Embryonic facial prominence (tissue), 1 donor: Measurements from ENCODE around the gene PACSIN1.

ENCODE experiments used
- DNase-seq: peaks from one replicate; pipeline ENCODE4 v3.0.0-alpha.2; 2016; ENCODE audit errors: extremely low spot score

The PACSIN1 gene

GRCh38 chr6:34544776-34545471 lies 79.0 kb downstream of the PACSIN1 start:
- no peak for DNase-seq

GRCh38 chr6:34546551-34547321 lies 80.9 kb downstream of the PACSIN1 start:
- DNase-seq: no peak

DNA sequence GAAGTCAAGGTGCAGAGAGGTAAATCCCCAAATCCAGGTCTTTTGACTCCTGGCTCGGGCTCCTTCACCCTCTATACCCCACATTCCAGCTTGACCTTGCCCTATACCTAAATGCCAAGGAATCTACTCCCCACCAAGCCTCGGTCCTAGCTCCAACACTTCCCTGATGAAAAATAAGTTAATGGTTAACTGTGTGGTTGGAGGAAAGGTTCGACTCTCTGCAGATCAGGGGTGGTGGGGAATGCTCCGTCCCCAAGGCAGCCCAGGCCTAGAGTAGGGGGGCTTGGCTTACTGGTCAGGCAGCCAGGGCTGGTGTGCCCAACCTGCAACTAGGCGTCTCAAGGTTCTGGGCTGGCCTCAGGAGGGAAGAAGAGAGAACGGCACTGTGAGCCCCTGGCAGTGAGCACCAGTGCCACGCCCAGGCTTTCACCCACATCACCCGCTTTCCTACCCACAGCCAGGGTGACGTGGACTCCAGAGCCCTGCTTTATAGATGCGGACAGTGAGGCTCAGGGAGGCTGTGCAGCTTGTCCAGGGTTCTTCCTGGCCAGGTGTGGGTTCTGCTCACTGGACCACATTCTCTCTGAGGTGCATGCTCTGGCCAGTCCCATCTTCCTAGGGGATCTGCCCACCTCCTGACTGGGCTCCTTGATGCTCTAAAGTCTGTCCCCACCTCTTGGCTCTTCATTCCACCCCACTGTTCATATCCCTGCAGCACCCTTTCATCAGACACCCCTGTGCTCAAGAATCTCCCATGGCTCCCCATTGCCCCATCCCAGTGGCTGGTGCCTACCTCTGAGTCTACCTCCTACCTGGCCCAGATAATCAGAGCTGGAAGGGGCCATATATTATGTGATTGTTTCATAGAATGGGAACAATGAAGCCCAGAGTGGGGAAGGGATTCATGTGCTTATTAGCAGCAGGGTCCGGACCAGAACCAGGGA lies 82.1 kb downstream of the PACSIN1 start:
- DNase-seq: no peak

DNA sequence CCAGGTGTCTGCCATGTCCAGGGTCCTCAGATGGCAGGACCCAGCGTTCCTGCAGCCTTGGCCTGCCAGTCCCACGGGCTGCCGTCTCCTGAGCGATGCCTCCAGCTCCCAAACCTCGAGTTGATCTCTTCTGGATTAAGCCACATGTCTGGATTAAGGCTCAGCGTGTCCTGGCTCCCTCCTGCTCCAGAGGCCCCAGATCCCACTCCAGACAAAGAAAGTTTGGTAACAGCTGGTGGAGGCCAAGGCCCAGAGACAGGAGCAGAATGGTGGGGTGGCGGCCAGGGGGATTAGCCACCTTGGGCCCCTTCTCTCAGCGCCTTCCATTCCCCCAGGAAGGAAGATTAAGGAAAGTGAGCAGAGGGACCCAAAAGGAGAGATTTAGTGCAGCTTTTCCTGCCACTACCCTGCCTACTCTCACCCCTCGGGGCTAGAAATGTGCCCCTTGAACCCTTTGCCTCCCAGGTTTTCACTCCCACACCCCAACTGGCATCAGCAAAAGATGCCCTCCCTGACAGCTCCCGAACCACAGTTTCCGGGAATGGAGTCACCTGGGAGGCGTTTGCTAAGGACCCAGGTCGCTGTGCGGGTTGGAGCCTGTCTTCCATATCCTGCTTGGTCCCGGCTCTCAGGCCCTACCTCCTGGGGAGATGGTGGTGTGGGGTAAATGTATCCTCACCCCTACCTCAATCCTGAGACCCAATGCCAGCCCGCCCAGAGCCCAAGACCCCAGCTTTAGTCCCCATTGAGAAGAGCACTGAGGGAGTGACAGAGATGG lies 83.3 kb downstream of the PACSIN1 start:
- no peak for DNase-seq

- DNase-seq: no peak
Observed at GRCh38 chr6:34549804-34550202, 83.9 kb downstream of the PACSIN1 start.

GRCh38 chr6:34551720-34552119 lies 85.8 kb downstream of the PACSIN1 start:
- no peak for DNase-seq

DNA sequence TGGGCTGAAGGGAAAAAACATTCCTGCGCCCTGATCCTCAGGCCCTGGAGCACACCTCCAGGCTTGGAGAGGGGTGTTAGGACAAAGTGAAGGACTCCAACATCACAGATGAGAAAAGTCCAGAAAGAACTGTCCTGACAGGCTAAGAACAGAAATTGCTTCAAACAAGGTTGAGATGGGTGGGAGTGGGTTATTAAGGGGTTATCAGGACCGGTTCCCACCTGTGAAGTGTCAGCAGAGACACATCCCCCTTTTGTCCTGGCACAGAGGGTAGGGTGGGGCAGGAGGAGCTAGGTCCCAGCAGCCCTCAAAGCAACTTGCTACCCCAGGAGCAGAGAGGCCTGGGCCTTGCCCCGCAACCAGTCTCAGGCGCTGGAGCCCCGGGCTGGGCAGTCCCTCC lies 86.7 kb downstream of the PACSIN1 start:
- DNase-seq: no peak

DNA sequence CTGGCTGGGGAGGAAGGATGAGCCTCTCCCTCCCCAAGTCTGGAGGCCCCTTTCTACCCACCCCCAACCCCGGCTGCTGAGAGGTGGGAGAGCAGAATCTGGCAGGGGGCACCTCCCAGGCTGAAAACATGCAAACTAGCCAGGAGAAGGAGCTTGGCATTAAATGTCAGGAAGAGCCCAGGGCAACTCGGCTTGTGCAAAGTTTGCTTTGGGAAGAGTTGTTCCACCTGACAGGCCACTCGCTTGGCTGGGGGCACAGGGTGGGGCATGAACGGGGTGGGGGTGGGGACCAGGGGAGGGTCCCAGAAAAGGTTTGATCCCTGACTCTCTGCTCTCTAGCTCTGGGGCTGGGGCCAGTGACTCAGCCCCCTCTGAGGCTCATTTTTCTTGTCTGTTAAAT lies 87.3 kb downstream of the PACSIN1 start:
- DNase-seq: no peak

DNA sequence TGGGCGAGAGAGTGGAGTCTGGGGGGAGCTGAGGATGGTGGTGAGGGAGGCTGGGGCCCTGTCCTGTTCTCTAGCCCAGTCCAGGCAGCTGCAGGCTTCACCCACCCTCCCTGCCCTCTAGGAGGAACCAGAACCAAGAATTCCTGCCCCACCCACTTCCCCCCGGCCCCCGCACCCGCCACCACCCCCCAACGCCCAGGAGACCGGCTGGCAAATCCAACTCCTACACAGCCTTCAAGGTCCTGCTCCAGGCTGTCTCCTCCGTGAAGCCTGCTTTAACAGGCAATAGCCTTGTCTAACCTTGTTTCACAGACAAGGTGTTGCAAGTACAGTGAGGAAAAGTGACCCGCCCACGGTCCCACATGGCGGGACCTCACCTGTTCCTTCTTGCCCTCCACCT lies 87.9 kb downstream of the PACSIN1 start:
- DNase-seq: no peak

DNA sequence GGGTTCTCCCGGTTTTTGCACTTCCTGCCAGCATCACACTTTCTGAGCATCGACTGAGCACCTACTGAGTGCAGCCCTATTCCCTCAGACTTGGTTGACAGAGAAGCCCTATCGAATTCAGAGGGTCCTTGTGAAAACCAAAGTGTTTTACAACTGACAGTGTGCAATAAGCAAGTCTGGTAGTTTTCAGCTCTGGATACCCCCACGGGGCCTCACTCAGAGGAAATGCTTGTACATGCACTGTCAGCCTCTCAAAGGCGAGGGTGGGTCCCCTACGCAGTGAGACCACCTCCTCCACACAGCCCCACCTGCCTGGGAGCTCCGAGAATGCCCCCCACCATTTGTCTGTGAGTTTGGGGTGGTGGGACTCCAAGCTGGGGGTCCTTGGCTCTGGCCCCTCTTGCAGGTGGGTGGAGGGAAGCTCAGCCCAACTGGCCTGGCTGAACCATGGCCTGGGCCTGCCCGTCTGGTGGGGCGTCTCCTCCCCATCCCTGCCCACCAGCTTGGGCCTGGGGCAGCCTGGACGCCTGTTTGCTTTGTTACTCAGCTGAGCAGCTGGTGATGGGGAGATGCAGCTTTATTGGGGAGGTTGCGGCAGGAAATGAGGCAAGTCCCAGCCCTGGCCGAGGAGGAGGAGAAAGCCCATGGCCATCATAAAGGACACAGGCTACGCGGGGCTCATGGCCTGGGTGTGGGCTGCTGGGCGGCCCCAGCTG lies 88.6 kb downstream of the PACSIN1 start:
- no peak for DNase-seq

DNA sequence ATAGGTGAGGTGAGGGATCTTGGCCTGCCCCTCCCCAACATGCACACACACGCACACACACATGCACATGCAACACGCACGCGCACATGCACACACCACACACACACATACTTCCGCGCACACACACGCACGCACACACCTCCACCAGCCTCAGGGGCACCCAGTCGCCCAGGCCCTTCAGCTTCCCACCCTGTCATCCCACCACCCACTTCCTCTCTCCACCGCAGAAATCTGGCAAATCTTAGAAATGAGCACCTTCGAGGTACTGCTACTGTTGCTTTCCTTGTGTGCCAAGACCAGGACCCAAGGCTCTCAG lies 89.1 kb downstream of the PACSIN1 start:
- DNase-seq: no peak

DNA sequence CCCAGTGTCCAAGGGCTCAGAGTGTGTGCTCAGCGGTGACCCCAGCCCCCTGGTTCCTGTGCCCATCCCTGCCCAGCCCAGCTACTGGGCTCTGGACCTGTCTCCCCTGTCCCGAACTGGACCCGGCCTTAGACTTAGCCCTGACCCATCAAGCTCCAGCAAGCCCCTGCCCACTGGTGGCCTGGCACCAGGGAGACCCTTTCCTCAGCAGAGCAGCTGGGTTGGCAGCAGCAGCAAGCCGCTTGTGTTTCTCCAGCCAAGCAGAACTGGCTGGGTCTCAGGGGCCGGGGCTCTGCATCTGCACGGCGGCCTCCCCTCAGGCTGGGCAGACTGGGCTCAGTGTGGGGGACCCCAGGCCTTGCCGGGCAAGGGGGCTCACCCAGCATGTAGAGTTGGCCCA lies 89.5 kb downstream of the PACSIN1 start:
- DNase-seq: no peak

- DNase-seq: no peak
Observed at GRCh38 chr6:34556031-34556471, 90.2 kb downstream of the PACSIN1 start, which contains the start of gene SPDEF. Gene SPDEF (minus strand): TSS chr6:34556329. CDS start chr6:34544455, 11,874 bp downstream.

DNA sequence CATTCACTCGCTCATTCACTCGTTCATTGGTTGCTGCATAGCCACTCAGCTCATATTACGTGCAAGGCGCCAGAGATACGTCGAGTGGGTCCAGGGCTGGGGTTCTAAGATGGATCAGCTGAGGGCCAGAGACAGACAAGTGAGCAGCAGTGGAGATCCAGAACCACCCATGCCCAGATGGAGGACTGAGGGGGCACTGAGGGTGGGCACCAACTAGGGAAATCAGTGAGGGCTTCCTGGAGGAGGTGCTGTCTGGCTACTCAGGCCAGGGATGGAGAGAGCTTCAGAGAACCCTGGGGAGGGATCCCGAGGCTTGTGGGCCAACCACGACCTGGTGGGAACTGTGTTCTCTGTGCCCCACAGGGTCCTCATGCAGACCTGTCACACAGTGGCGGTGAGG lies 90.6 kb downstream of the PACSIN1 start:
- no peak for DNase-seq

- DNase-seq: no peak
Observed at GRCh38 chr6:34557228-34557627, 91.4 kb downstream of the PACSIN1 start.

DNA sequence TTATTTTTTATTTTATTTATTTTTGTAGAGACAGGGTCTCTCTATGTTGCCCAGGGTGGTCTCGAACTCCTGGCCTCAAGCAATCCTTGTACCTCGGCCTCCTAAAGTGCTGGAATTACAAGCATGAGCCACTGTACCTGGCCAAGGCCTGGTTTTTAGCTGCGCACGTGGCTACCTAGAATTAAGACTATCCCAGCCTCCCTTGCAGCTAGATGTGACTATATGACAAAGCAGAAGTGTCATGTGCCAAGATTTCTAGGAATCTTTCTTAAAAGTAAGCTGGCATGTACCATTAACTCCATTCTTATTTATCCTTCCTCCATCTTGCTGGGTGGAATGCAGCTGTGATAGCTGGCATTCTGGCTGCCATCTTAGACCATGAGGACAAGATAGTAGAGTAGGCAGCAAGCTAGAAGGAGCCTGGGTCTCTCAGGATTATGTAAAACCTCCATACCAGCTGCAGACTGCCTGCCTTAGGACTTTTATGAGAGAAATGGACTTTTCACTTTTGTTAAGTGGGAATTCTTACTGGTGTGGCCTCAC lies 92.4 kb downstream of the PACSIN1 start:
- no peak for DNase-seq

GRCh38 chr6:34559651-34560365 lies 93.9 kb downstream of the PACSIN1 start:
- no peak for DNase-seq

- no peak for DNase-seq
Observed at GRCh38 chr6:34560366-34561226, 94.7 kb downstream of the PACSIN1 start.

- no peak for DNase-seq
Observed at GRCh38 chr6:34561227-34561530, 95.3 kb downstream of the PACSIN1 start.
